ENCODE data around the gene MARK4.

GRCh38 chr19:45250832-45251451, at the start of gene MARK4:
- TF ChIP-seq CTCF (IDR thresholded peaks at IDR 0.05) (no peak), POLR2A (IDR thresholded peaks at IDR 0.05; ENCODE audit: low read length) (peak; percentile 54), BHLHE40 (IDR thresholded peaks at IDR 0.05; ENCODE audit: low read depth, low read length) (no peak), MAX (IDR thresholded peaks at IDR 0.05) (no peak), MYC (IDR thresholded peaks at IDR 0.05; ENCODE audit: borderline replicate concordance, low read length) (no peak), SMC3 (IDR thresholded peaks at IDR 0.05) (no peak), ZFP36 (IDR thresholded peaks at IDR 0.05; ENCODE audit: borderline replicate concordance, partially characterized antibody) (peak; percentile 39)
